HL-60 (cell line): Measurements from ENCODE around the gene SLC2A9.

Source experiments
- POLR2AphosphoS5 ChIP-seq: IDR thresholded peaks from 2 replicates; pipeline ENCODE4 v1.6.1; 2012; ENCODE audit warnings: low read depth
- TF ChIP-seq, protein P1 (sequence below): IDR thresholded peaks from one replicate; pipeline ENCODE4 v1.5.1; 2011; ENCODE audit warnings: low read length, control low read depth, inconsistent platforms; ENCODE audit not compliant: insufficient read depth
- TF ChIP-seq, protein P2 (sequence below): IDR thresholded peaks from 2 replicates; pipeline ENCODE4 v1.6.1; 2012; ENCODE audit warnings: low read depth; ENCODE audit not compliant: insufficient replicate concordance

DNA sequence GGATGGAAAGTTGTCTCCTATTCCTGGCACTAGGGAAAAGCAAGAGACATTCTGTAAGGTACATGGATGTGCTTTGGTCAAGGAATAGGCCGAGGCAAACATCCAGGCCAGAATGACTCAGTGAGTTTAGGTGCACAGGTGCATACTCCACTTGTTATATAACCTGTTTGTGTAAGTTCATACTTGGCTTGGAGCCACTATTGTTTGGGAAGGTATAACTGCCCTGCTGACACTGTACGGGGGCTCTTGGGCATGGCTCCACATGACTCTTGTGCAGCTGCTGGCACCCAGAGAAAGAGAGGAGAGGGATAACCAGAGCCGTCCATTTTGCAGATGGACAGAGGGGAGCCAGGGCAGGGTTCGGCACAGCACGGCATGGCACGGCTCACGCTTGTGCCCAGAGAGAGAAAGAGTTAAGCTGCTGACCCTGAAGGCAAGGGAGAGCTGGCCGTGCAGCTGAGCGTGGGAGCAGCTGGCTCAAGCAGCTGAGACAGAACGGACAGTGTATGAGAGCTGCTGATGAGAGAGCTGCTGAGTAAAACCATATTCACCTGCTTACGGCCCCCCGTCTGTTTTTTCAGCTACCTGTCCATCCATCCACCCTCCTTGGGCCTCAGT is 98.0 kb downstream of the SLC2A9 start:
- TF ChIP-seq, protein P1, sequence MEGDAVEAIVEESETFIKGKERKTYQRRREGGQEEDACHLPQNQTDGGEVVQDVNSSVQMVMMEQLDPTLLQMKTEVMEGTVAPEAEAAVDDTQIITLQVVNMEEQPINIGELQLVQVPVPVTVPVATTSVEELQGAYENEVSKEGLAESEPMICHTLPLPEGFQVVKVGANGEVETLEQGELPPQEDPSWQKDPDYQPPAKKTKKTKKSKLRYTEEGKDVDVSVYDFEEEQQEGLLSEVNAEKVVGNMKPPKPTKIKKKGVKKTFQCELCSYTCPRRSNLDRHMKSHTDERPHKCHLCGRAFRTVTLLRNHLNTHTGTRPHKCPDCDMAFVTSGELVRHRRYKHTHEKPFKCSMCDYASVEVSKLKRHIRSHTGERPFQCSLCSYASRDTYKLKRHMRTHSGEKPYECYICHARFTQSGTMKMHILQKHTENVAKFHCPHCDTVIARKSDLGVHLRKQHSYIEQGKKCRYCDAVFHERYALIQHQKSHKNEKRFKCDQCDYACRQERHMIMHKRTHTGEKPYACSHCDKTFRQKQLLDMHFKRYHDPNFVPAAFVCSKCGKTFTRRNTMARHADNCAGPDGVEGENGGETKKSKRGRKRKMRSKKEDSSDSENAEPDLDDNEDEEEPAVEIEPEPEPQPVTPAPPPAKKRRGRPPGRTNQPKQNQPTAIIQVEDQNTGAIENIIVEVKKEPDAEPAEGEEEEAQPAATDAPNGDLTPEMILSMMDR: no peak
- TF ChIP-seq, protein P2, sequence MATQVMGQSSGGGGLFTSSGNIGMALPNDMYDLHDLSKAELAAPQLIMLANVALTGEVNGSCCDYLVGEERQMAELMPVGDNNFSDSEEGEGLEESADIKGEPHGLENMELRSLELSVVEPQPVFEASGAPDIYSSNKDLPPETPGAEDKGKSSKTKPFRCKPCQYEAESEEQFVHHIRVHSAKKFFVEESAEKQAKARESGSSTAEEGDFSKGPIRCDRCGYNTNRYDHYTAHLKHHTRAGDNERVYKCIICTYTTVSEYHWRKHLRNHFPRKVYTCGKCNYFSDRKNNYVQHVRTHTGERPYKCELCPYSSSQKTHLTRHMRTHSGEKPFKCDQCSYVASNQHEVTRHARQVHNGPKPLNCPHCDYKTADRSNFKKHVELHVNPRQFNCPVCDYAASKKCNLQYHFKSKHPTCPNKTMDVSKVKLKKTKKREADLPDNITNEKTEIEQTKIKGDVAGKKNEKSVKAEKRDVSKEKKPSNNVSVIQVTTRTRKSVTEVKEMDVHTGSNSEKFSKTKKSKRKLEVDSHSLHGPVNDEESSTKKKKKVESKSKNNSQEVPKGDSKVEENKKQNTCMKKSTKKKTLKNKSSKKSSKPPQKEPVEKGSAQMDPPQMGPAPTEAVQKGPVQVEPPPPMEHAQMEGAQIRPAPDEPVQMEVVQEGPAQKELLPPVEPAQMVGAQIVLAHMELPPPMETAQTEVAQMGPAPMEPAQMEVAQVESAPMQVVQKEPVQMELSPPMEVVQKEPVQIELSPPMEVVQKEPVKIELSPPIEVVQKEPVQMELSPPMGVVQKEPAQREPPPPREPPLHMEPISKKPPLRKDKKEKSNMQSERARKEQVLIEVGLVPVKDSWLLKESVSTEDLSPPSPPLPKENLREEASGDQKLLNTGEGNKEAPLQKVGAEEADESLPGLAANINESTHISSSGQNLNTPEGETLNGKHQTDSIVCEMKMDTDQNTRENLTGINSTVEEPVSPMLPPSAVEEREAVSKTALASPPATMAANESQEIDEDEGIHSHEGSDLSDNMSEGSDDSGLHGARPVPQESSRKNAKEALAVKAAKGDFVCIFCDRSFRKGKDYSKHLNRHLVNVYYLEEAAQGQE: no peak
- no peak for TF ChIP-seq POLR2AphosphoS5
